K562 (cell line): ENCODE measurements around the gene SPRYD3. TPM values are rescaled to one million over a fixed set of nuclear protein-coding genes. Genes with fewer than 3 reads are reported as not detected.

Experiments
- BRD9 ChIP-seq: fragments of 450-650 bp; IDR thresholded peaks from 2 replicates; pipeline ENCODE4 v1.6.1; 2018; ENCODE audit warnings: low read depth; ENCODE audit not compliant: partially characterized antibody
- CBX5 ChIP-seq: IDR thresholded peaks from 2 replicates; pipeline ENCODE4 v1.6.1; 2014; ENCODE audit warnings: low read depth, borderline replicate concordance
- CHD4 ChIP-seq: fragments of 200-600 bp; sonication (generic); IDR thresholded peaks from 3 replicates; pipeline ENCODE4 v1.6.1; 2012; ENCODE audit warnings: low read depth, mild to moderate bottlenecking, mixed read lengths, low read length, inconsistent platforms; ENCODE audit not compliant: insufficient read depth, insufficient replicate concordance, poor library complexity, severe bottlenecking
- CREB3 ChIP-seq: fragments of 450-650 bp; conservative IDR thresholded peaks from 2 replicates; pipeline ENCODE4 v1.6.1; 2016; ENCODE audit warnings: missing genetic modification characterization, low read depth, mild to moderate bottlenecking, missing compliant biosample characterization, moderate library complexity
- E2F5 ChIP-seq: sonication (generic); formaldehyde crosslinking; IDR thresholded peaks from 2 replicates; pipeline ENCODE4 v1.8.0; 2022; ENCODE audit warnings: mild to moderate bottlenecking, missing genetic modification reagents
- ETS1 ChIP-seq: conservative IDR thresholded peaks from 2 replicates; pipeline ENCODE4 v1.6.1; 2011; ENCODE audit warnings: low read depth, mild to moderate bottlenecking, low read length; ENCODE audit not compliant: control insufficient read depth
- ETV6 ChIP-seq, 3 experiments: fragments of 150-350 bp in 1 of 3; sonication (generic) in 1 of 3; formaldehyde crosslinking in 1 of 3; IDR thresholded peaks; 2 replicates each; pipeline versions ENCODE4 v1.6.1 to v1.8.0; 2014 to 2022; ENCODE audit warnings: borderline replicate concordance in 2 of 3, low read depth in 2 of 3, antibody characterized with exemption in 1 of 3, low read length in 1 of 3, mild to moderate bottlenecking in 1 of 3, missing genetic modification reagents in 1 of 3
- HMGN3 ChIP-seq: IDR thresholded peaks from 2 replicates; pipeline ENCODE4 v1.6.1; 2011; ENCODE audit warnings: borderline replicate concordance, low read depth, mild to moderate bottlenecking, mixed read lengths, low read length; ENCODE audit not compliant: insufficient read length; ENCODE audit errors: extremely low read depth
- LARP7 ChIP-seq: fragments of 450-650 bp; IDR thresholded peaks from 2 replicates; pipeline ENCODE4 v1.6.1; 2016
- MXI1 ChIP-seq: IDR thresholded peaks from 2 replicates; pipeline ENCODE4 v1.6.1; 2011; ENCODE audit warnings: low read depth, mild to moderate bottlenecking, improper control_type of control experiment, low read length
- MYNN ChIP-seq, 2 experiments: sonication (generic); formaldehyde crosslinking in 1 of 2; IDR thresholded peaks; 2 replicates each; pipeline versions ENCODE4 v1.5.0 to v1.6.1; 2016 to 2020; ENCODE audit warnings: antibody characterized with exemption in 1 of 2, missing genetic modification reagents in 1 of 2
- NR4A1 ChIP-seq, 2 experiments: fragments of 250-450 bp in 1 of 2; fragments of 450-650 bp in 1 of 2; sonication (Bioruptor Pico) in 1 of 2; IDR thresholded peaks; 2 replicates each; pipeline versions ENCODE4 v1.4.0 to v1.6.1; 2016 to 2020; ENCODE audit warnings: mild to moderate bottlenecking in 2 of 2, missing compliant biosample characterization in 1 of 2, missing genetic modification characterization in 1 of 2, moderate library complexity in 1 of 2
- RHOXF2B ChIP-seq: fragments of 250-450 bp; sonication (Bioruptor Pico); conservative IDR thresholded peaks from 2 replicates; pipeline ENCODE4 v1.5.1; 2021
- SIN3B ChIP-seq: fragments of 450-650 bp; IDR thresholded peaks from 2 replicates; pipeline ENCODE4 v1.6.1; 2017; ENCODE audit warnings: low read depth, mild to moderate bottlenecking, moderate library complexity
- SNAPC5 ChIP-seq: fragments of 250-450 bp; sonication (Bioruptor Pico); IDR thresholded peaks from 2 replicates; pipeline ENCODE4 v1.8.0; 2021; ENCODE audit warnings: moderate library complexity, mild to moderate bottlenecking, inconsistent platforms
- TFAP4 ChIP-seq: sonication (generic); formaldehyde crosslinking; IDR thresholded peaks from 2 replicates; pipeline ENCODE4 v1.8.0; 2022; ENCODE audit warnings: missing genetic modification reagents, mild to moderate bottlenecking, moderate library complexity, borderline replicate concordance
- TFE3 ChIP-seq: fragments of 450-650 bp; formaldehyde crosslinking; IDR thresholded peaks from 2 replicates; pipeline ENCODE4 v1.4.0; 2020; ENCODE audit warnings: mild to moderate bottlenecking, mixed read lengths
- ZNF239 ChIP-seq: fragments of 250-450 bp; sonication (Bioruptor Pico); IDR thresholded peaks from 2 replicates; pipeline ENCODE4 v1.4.0; 2020; ENCODE audit warnings: mild to moderate bottlenecking
- ZNF253 ChIP-seq: fragments of 250-450 bp; sonication (Bioruptor Pico); conservative IDR thresholded peaks from 2 replicates; pipeline ENCODE4 v1.6.1; 2021; ENCODE audit warnings: mild to moderate bottlenecking
- ZNF436 ChIP-seq: fragments of 250-450, 450-650 bp; sonication (Bioruptor Pico); formaldehyde crosslinking; IDR thresholded peaks from 2 replicates; pipeline ENCODE4 v1.7.0; 2020; ENCODE audit warnings: mild to moderate bottlenecking
- polyA plus RNA-seq, 8 experiments: library from polyadenylated mRNA; depleted of rRNA in 4 of 8; stranded (reverse) in 5 of 8; unstranded in 3 of 8; fragments of >200 nt; fragmentation: Nextera tagmentation in 2 of 8; fragmentation: Illumina TruSeq in 1 of 8; extraction: Ambion mirVana in 2 of 8; extraction: Trizol in 1 of 8; gene quantifications; 2 replicates each; pipeline versions ENCODE4 v1.2.1 to v1.2.3, GENCODE V29; 2011 to 2014; ENCODE audit warnings: inconsistent platforms in 1 of 8, missing spikeins in 1 of 8
- total RNA-seq, 7 experiments: library from RNA; depleted of rRNA in 6 of 7; stranded (reverse); fragments of >200 nt in 6 of 7; fragmentation: Illumina TruSeq in 2 of 7; extraction: Trizol in 2 of 7; gene quantifications; 2 replicates each; pipeline versions ENCODE4 v1.2.1 to v1.2.3, GENCODE V29; 2011 to 2021; ENCODE audit warnings: low replicate concordance in 1 of 7

SPRYD3 gene
- total and polyA plus RNA-seq, 9 of the 15 experiments (the other 6 are each of a cell fraction or from before 2014, with no cell fraction given) = 1.5 to 13.6 (median 7.6) TPM

- peak; percentile 37 for TF ChIP-seq HMGN3
- no peak for TF ChIP-seq CBX5
- TF ChIP-seq TFAP4 (CRISPR knock-in tag) = peak; percentile 73; the same call in 1 of the 2 replicates
- no peak for TF ChIP-seq LARP7
- no peak for TF ChIP-seq E2F5 (CRISPR knock-in tag)
- no peak for TF ChIP-seq MYNN (IDR thresholded peaks at IDR 0.05)
- no peak for TF ChIP-seq MYNN (CRISPR knock-in tag; IDR thresholded peaks at IDR 0.05)
- no peak for TF ChIP-seq TFE3 (CRISPR knock-in tag)
- TF ChIP-seq ETV6 (IDR thresholded peaks at IDR 0.05; ENCODE audit: borderline replicate concordance in 1 of 2, low read depth in 2 of 2, low read length in 1 of 2) = no peak
- TF ChIP-seq ETV6 (CRISPR knock-in tag; IDR thresholded peaks at IDR 0.05; ENCODE audit: borderline replicate concordance) = no peak
- no peak for TF ChIP-seq CHD4
- no peak for TF ChIP-seq BRD9
- no peak for TF ChIP-seq ZNF239 (CRISPR knock-in tag)
- TF ChIP-seq ZNF253 (CRISPR knock-in tag) = no peak
- TF ChIP-seq RHOXF2B (CRISPR knock-in tag) = no peak
- no peak for TF ChIP-seq SNAPC5
- TF ChIP-seq SIN3B = no peak
- TF ChIP-seq ZNF436 = no peak
- no peak for TF ChIP-seq CREB3 (tag)
- peak; percentile 53; the same call in 1 of the 2 replicates for TF ChIP-seq ETS1
- TF ChIP-seq MXI1 = 0 out of 2 replicates have a peak, but pooled peaks have one; percentile 47
- TF ChIP-seq NR4A1 (CRISPR knock-in tag; IDR thresholded peaks at IDR 0.05) = no peak
- no peak for TF ChIP-seq NR4A1 (tag; IDR thresholded peaks at IDR 0.05)
Observed at GRCh38 chr12:53054112-53054878, 24.9 kb downstream of the SPRYD3 start (continued).
